ENCODE results near the gene NLRC5.

The NLRC5 gene

DNA sequence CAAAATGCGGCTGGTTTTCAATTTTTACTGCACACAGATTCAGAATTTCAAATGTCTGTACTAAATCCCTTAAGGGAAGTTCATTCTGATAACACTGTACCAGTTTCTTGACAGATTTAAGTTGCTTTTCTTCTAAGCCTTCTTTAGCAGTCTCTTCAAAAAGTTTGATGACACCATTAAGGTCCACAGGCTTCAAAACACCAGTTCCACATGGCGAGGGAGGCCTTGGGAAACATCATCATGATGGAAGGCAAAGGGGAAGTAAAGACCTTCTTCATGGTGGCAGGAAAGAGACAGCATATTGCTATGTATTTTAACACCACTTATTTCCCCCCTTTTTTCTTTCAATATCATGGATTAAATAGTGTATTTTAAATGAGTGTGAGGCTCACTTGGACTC lies 24.5 kb downstream of the NLRC5 start:
- no peak overlapping the region for H3K4me3 ChIP-seq (ENCODE audit: insufficient read depth, low read length, poor library complexity, severe bottlenecking)

DNA sequence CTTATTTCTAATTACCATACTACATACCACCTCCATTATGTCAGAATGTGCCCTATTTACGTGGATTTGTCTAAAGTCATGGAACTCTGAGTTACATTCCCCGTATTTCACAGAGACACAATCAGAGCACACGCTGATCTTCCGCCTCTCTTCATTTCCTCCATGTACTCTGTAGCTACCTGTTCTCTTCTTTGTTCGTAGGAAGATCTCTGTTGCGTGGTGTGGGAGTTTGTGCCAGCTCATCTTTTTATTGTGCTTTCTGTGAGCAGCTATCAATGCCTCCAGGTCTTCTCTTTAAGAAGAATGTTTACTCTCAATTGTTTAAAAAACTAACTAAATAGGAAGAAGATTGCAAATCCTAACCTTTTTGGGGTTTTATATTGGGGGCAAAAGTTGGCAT lies 26.9 kb downstream of the NLRC5 start:
- H3K9me3 ChIP-seq (ENCODE audit: insufficient read depth, low read length), result no peaks in the 10 kb centered on the region
- TF ChIP-seq, protein P1, sequence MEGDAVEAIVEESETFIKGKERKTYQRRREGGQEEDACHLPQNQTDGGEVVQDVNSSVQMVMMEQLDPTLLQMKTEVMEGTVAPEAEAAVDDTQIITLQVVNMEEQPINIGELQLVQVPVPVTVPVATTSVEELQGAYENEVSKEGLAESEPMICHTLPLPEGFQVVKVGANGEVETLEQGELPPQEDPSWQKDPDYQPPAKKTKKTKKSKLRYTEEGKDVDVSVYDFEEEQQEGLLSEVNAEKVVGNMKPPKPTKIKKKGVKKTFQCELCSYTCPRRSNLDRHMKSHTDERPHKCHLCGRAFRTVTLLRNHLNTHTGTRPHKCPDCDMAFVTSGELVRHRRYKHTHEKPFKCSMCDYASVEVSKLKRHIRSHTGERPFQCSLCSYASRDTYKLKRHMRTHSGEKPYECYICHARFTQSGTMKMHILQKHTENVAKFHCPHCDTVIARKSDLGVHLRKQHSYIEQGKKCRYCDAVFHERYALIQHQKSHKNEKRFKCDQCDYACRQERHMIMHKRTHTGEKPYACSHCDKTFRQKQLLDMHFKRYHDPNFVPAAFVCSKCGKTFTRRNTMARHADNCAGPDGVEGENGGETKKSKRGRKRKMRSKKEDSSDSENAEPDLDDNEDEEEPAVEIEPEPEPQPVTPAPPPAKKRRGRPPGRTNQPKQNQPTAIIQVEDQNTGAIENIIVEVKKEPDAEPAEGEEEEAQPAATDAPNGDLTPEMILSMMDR (IDR thresholded peaks at IDR 0.05; ENCODE audit: insufficient read depth, low read length, poor library complexity, severe bottlenecking), result no peak
- no peak for TF ChIP-seq EZH2phosphoT487 (conservative IDR thresholded peaks at IDR 0.05; ENCODE audit: low read length)
- no peaks in the 10 kb centered on the region for H3K79me2 ChIP-seq (ENCODE audit: insufficient read depth, low read length)
- no peak overlapping the region for H3K4me3 ChIP-seq (ENCODE audit: insufficient read depth, low read length, poor library complexity, severe bottlenecking)
- no peaks in the 10 kb centered on the region for H3F3A ChIP-seq (ENCODE audit: insufficient read depth)
- H2AFZ ChIP-seq (ENCODE audit: low read depth, low read length, severe bottlenecking), result no peak overlapping the region
- H3K27me3 ChIP-seq (ENCODE audit: low read length), result no peaks in the 10 kb centered on the region
- H3K27ac ChIP-seq (ENCODE audit: low read depth, low read length), result no peak overlapping the region
- H3K36me3 ChIP-seq (ENCODE audit: low read length), result no peaks in the 10 kb centered on the region
- H3K9me2 ChIP-seq (replicated peaks; ENCODE audit: insufficient read depth, low read length), result no peaks in the 10 kb centered on the region
- no peak overlapping the region for H3K4me2 ChIP-seq (ENCODE audit: low read depth, low read length, poor library complexity, severe bottlenecking)
- no peak overlapping the region for H3K9ac ChIP-seq (ENCODE audit: low read length)
- no peaks in the 10 kb centered on the region for H4K20me1 ChIP-seq (ENCODE audit: low read depth, low read length)

More for the DNA sequence above, 24.5 kb downstream of the NLRC5 start:
- no peak for TF ChIP-seq EZH2phosphoT487 (conservative IDR thresholded peaks at IDR 0.05; ENCODE audit: low read length)
- TF ChIP-seq, protein P1 (IDR thresholded peaks at IDR 0.05; ENCODE audit: insufficient read depth, low read length, poor library complexity, severe bottlenecking), result no peak
- Histone ChIP-seq H3K79me2 (ENCODE audit: insufficient read depth, low read length) (no peaks in the 10 kb centered on the region), H3F3A (ENCODE audit: insufficient read depth) (no peaks in the 10 kb centered on the region), H3K9ac (ENCODE audit: low read length) (no peak overlapping the region), H3K36me3 (ENCODE audit: low read length) (no peaks in the 10 kb centered on the region), H3K9me2 (replicated peaks; ENCODE audit: insufficient read depth, low read length) (no peaks in the 10 kb centered on the region), H3K27me3 (ENCODE audit: low read length) (no peaks in the 10 kb centered on the region), H4K20me1 (ENCODE audit: low read depth, low read length) (no peaks in the 10 kb centered on the region), H3K27ac (ENCODE audit: low read depth, low read length) (no peak overlapping the region), H2AFZ (ENCODE audit: low read depth, low read length, severe bottlenecking) (no peak overlapping the region), H3K4me2 (ENCODE audit: low read depth, low read length, poor library complexity, severe bottlenecking) (no peak overlapping the region), H3K9me3 (ENCODE audit: insufficient read depth, low read length) (no peaks in the 10 kb centered on the region)

DNA sequence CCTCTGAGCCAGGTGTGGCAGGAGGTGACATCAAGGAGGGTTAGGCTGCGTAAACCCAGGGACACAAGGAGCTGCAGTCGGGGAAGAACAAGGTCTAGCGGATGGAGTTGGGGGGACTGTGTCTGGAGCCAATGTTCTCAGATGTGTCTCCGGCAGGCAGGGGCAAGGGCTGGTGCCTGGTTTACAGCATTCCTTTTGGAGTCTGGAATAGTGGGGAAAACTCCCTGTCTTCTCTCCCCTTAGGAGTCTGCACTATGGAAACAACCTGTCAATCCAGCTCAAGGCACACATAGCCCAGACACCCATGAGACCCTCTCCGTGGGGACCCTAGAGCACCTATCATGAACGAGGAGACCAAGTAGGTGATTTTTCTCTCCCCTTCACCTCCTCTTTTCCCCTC lies 27.5 kb downstream of the NLRC5 start:
- Histone ChIP-seq H3K9ac (ENCODE audit: low read length) (no peak overlapping the region), H3K36me3 (ENCODE audit: low read length) (no peaks in the 10 kb centered on the region), H3K4me3 (ENCODE audit: insufficient read depth, low read length, poor library complexity, severe bottlenecking) (no peak overlapping the region), H3K9me3 (ENCODE audit: insufficient read depth, low read length) (no peaks in the 10 kb centered on the region), H3K27ac (ENCODE audit: low read depth, low read length) (no peak overlapping the region), H3F3A (ENCODE audit: insufficient read depth) (no peaks in the 10 kb centered on the region), H3K27me3 (ENCODE audit: low read length) (no peaks in the 10 kb centered on the region), H4K20me1 (ENCODE audit: low read depth, low read length) (no peaks in the 10 kb centered on the region), H3K9me2 (replicated peaks; ENCODE audit: insufficient read depth, low read length) (no peaks in the 10 kb centered on the region), H3K79me2 (ENCODE audit: insufficient read depth, low read length) (no peaks in the 10 kb centered on the region), H3K4me2 (ENCODE audit: low read depth, low read length, poor library complexity, severe bottlenecking) (no peak overlapping the region), H2AFZ (ENCODE audit: low read depth, low read length, severe bottlenecking) (no peak overlapping the region)
- TF ChIP-seq, protein P1 (IDR thresholded peaks at IDR 0.05; ENCODE audit: insufficient read depth, low read length, poor library complexity, severe bottlenecking), result no peak
- no peak for TF ChIP-seq EZH2phosphoT487 (conservative IDR thresholded peaks at IDR 0.05; ENCODE audit: low read length)
